ENCODE measurements around the gene CYP27B1.

The CYP27B1 gene

DNA sequence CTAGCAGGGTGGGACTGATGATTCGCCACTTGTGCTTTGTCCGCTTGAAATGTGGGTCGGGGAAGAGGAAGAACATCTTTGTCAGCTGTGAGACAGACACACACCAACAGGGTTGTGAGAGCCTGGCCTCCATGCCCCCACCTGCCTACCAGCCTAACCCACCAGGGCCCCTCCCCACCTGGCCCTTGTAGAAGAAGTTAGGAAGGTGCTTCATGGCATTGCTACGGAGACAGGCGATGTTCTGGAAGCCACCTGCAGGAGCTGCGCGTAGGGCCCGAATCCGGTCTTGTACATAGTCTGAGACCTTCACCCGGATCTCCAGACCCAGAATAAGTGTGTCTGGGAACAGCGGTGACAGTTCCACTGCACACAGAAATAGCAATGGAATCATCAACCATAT lies 2.7 kb upstream of the CYP27B1 start:
- no peak for TF ChIP-seq SIN3A (IDR thresholded peaks at IDR 0.05; ENCODE audit: borderline replicate concordance, insufficient read depth, low read length)
- TF ChIP-seq TAF1 (IDR thresholded peaks at IDR 0.05; ENCODE audit: borderline replicate concordance, insufficient read depth, low read length): no peak
- TF ChIP-seq, protein P1, sequence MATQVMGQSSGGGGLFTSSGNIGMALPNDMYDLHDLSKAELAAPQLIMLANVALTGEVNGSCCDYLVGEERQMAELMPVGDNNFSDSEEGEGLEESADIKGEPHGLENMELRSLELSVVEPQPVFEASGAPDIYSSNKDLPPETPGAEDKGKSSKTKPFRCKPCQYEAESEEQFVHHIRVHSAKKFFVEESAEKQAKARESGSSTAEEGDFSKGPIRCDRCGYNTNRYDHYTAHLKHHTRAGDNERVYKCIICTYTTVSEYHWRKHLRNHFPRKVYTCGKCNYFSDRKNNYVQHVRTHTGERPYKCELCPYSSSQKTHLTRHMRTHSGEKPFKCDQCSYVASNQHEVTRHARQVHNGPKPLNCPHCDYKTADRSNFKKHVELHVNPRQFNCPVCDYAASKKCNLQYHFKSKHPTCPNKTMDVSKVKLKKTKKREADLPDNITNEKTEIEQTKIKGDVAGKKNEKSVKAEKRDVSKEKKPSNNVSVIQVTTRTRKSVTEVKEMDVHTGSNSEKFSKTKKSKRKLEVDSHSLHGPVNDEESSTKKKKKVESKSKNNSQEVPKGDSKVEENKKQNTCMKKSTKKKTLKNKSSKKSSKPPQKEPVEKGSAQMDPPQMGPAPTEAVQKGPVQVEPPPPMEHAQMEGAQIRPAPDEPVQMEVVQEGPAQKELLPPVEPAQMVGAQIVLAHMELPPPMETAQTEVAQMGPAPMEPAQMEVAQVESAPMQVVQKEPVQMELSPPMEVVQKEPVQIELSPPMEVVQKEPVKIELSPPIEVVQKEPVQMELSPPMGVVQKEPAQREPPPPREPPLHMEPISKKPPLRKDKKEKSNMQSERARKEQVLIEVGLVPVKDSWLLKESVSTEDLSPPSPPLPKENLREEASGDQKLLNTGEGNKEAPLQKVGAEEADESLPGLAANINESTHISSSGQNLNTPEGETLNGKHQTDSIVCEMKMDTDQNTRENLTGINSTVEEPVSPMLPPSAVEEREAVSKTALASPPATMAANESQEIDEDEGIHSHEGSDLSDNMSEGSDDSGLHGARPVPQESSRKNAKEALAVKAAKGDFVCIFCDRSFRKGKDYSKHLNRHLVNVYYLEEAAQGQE (IDR thresholded peaks at IDR 0.05; ENCODE audit: insufficient read depth in 1 of 2, low read depth in 2 of 2, low read length in 2 of 2): no peak
- no peak for TF ChIP-seq FOXP2 (optimal IDR thresholded peaks at IDR 0.05; ENCODE audit: borderline replicate concordance, extremely low read depth, extremely low read length, insufficient read depth)
- TF ChIP-seq POLR2AphosphoS5 (IDR thresholded peaks at IDR 0.05; ENCODE audit: low read depth, low read length): no peak

DNA sequence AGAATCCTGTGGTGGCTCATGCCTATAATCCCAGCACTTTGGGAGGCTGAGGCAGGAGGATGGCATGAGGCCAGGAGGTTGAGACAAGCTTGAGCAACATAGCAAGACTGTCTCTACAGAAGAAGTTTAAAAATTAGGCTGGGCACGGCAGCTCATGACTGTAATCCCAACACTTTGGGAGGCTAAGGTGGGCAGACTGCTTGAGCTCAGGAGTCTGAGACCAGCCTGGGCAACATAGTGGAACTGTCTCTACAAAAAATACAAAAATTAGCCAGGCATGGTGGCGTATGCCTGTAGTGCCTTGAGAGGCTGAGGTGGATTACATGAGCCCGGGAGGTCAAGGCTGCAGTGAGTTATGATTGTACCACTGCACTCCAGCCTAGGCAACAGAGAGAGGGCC lies 998 bp upstream of the CYP27B1 start:
- TF ChIP-seq TAF1 (IDR thresholded peaks at IDR 0.05; ENCODE audit: borderline replicate concordance, insufficient read depth, low read length): no peak
- TF ChIP-seq POLR2AphosphoS5 (IDR thresholded peaks at IDR 0.05; ENCODE audit: low read depth, low read length): no peak
- TF ChIP-seq, protein P1 (IDR thresholded peaks at IDR 0.05; ENCODE audit: insufficient read depth in 1 of 2, low read depth in 2 of 2, low read length in 2 of 2): no peak
- TF ChIP-seq FOXP2 (optimal IDR thresholded peaks at IDR 0.05; ENCODE audit: borderline replicate concordance, extremely low read depth, extremely low read length, insufficient read depth): no peak
- TF ChIP-seq SIN3A (IDR thresholded peaks at IDR 0.05; ENCODE audit: borderline replicate concordance, insufficient read depth, low read length): no peak

- TF ChIP-seq POLR2AphosphoS5 (IDR thresholded peaks at IDR 0.05; ENCODE audit: low read depth, low read length) (no peak), SIN3A (IDR thresholded peaks at IDR 0.05; ENCODE audit: borderline replicate concordance, insufficient read depth, low read length) (no peak), FOXP2 (optimal IDR thresholded peaks at IDR 0.05; ENCODE audit: borderline replicate concordance, extremely low read depth, extremely low read length, insufficient read depth) (no peak), TAF1 (IDR thresholded peaks at IDR 0.05; ENCODE audit: borderline replicate concordance, insufficient read depth, low read length) (no peak)
- TF ChIP-seq, protein P1 (IDR thresholded peaks at IDR 0.05; ENCODE audit: insufficient read depth in 1 of 2, low read depth in 2 of 2, low read length in 2 of 2): no peak
These were observed 424 bp upstream of the CYP27B1 start for GRCh38 chr12:57767305-57767698.

DNA sequence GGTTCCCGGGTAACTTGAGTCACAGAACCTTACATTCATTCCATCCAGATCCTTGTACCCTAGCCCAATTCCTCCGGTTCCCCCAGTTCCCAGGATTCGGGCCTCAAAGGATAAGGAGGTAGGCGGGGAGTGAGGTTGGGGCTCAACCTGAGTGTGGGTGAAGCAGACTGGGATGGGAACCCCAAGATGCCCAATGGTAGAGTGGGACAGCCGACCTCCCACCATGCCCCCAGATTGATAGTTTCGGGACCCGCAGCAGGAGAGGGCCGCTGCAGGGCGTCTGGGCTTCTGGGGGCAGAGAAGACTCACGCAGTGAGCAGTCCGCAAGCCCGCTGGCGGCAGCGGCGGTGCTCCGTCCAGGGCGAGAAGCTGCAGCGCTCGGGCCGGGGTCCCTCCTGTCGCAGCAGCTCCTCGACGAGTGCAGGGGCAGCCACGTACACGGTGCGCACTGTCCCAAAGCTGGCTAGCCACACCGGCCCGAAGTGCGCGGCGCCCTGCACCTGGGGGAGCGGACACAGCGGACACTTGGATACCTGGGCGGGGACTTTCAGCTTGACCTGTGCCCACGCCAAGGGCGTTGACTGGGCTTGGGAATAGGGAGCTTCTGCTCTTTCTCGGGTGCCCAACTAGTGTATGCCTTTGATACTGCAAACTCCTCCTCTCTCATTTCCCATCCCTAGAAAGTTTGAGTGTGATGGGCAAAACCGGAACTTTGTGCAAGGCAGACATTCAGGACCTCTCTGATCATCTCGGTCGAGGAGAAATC lies 997 bp downstream of the CYP27B1 start:
- TF ChIP-seq, protein P1 (IDR thresholded peaks at IDR 0.05; ENCODE audit: insufficient read depth in 1 of 2, low read depth in 2 of 2, low read length in 2 of 2): no peak
- TF ChIP-seq TAF1 (IDR thresholded peaks at IDR 0.05; ENCODE audit: borderline replicate concordance, insufficient read depth, low read length) (no peak), POLR2AphosphoS5 (IDR thresholded peaks at IDR 0.05; ENCODE audit: low read depth, low read length) (no peak), SIN3A (IDR thresholded peaks at IDR 0.05; ENCODE audit: borderline replicate concordance, insufficient read depth, low read length) (no peak), FOXP2 (optimal IDR thresholded peaks at IDR 0.05; ENCODE audit: borderline replicate concordance, extremely low read depth, extremely low read length, insufficient read depth) (no peak)

All from PFSK-1 (cell line).